ENCODE results near the gene SMIM28.

Gene SMIM28

GRCh38 chr6:138420356-138420755 lies 42.7 kb downstream of the SMIM28 start:
- Histone ChIP-seq H3K79me2 (ENCODE audit: insufficient read depth, low read length) (no peaks in the 10 kb centered on the region), H3F3A (ENCODE audit: insufficient read depth, low read length) (no peaks in the 10 kb centered on the region), H3K4me2 (ENCODE audit: low read length) (no peak overlapping the region), H3K27me3 (ENCODE audit: insufficient read depth, low read length) (no peaks in the 10 kb centered on the region), H3K4me3 (ENCODE audit: low read depth, low read length, poor library complexity, severe bottlenecking) (no peak overlapping the region), H3K9me3 (ENCODE audit: low read length) (no peaks in the 10 kb centered on the region), H4K20me1 (ENCODE audit: insufficient read depth, low read length) (no peaks in the 10 kb centered on the region), H3K36me3 (ENCODE audit: insufficient read depth, low read length) (no peaks in the 10 kb centered on the region), H3K9ac (ENCODE audit: low read length) (no peak overlapping the region), H3K4me1 (ENCODE audit: insufficient read depth, low read length, severe bottlenecking) (no peaks in the 10 kb centered on the region), H2AFZ (ENCODE audit: low read length) (no peak overlapping the region), H3K9me2 (ENCODE audit: low read depth, low read length) (no peaks in the 10 kb centered on the region), H3K27ac (ENCODE audit: low read depth, low read length, poor library complexity, severe bottlenecking) (no peak overlapping the region)
- no peak for TF ChIP-seq CTCF (IDR thresholded peaks at IDR 0.05; ENCODE audit: low read length)

- H3K4me2 ChIP-seq (ENCODE audit: low read length), result no peak overlapping the region
- no peaks in the 10 kb centered on the region for H3K27me3 ChIP-seq (ENCODE audit: insufficient read depth, low read length)
- no peaks in the 10 kb centered on the region for H3K79me2 ChIP-seq (ENCODE audit: insufficient read depth, low read length)
- H3K4me1 ChIP-seq (ENCODE audit: insufficient read depth, low read length, severe bottlenecking), result no peaks in the 10 kb centered on the region
- no peaks in the 10 kb centered on the region for H4K20me1 ChIP-seq (ENCODE audit: insufficient read depth, low read length)
- H2AFZ ChIP-seq (ENCODE audit: low read length), result no peak overlapping the region
- no peaks in the 10 kb centered on the region for H3K9me3 ChIP-seq (ENCODE audit: low read length)
- TF ChIP-seq CTCF (IDR thresholded peaks at IDR 0.05; ENCODE audit: low read length) (no peak), EZH2 (IDR thresholded peaks at IDR 0.05; ENCODE audit: borderline replicate concordance, low read length) (no peak)
- no peaks in the 10 kb centered on the region for H3K9me2 ChIP-seq (ENCODE audit: low read depth, low read length)
- no peaks in the 10 kb centered on the region for H3F3A ChIP-seq (ENCODE audit: insufficient read depth, low read length)
- no peak overlapping the region for H3K9ac ChIP-seq (ENCODE audit: low read length)
- H3K4me3 ChIP-seq (ENCODE audit: low read depth, low read length, poor library complexity, severe bottlenecking), result no peak overlapping the region
- H3K36me3 ChIP-seq (ENCODE audit: insufficient read depth, low read length), result no peaks in the 10 kb centered on the region
- H3K27ac ChIP-seq (ENCODE audit: low read depth, low read length, poor library complexity, severe bottlenecking), result no peak overlapping the region
Observed at GRCh38 chr6:138421089-138421488, 43.4 kb downstream of the SMIM28 start.

- no peak overlapping the region for H3K9ac ChIP-seq (ENCODE audit: low read length)
- no peaks in the 10 kb centered on the region for H3K9me3 ChIP-seq (ENCODE audit: low read length)
- no peak overlapping the region for H3K27ac ChIP-seq (ENCODE audit: low read depth, low read length, poor library complexity, severe bottlenecking)
- no peaks in the 10 kb centered on the region for H3K79me2 ChIP-seq (ENCODE audit: insufficient read depth, low read length)
- H3K36me3 ChIP-seq (ENCODE audit: insufficient read depth, low read length), result no peaks in the 10 kb centered on the region
- H3K4me3 ChIP-seq (ENCODE audit: low read depth, low read length, poor library complexity, severe bottlenecking), result no peak overlapping the region
- TF ChIP-seq EZH2 (IDR thresholded peaks at IDR 0.05; ENCODE audit: borderline replicate concordance, low read length) (no peak), CTCF (IDR thresholded peaks at IDR 0.05; ENCODE audit: low read length) (no peak)
- no peaks in the 10 kb centered on the region for H4K20me1 ChIP-seq (ENCODE audit: insufficient read depth, low read length)
- H3K4me2 ChIP-seq (ENCODE audit: low read length), result no peak overlapping the region
- no peaks in the 10 kb centered on the region for H3K9me2 ChIP-seq (ENCODE audit: low read depth, low read length)
- H3K27me3 ChIP-seq (ENCODE audit: insufficient read depth, low read length), result no peaks in the 10 kb centered on the region
- H3F3A ChIP-seq (ENCODE audit: insufficient read depth, low read length), result no peaks in the 10 kb centered on the region
- no peak overlapping the region for H2AFZ ChIP-seq (ENCODE audit: low read length)
- no peaks in the 10 kb centered on the region for H3K4me1 ChIP-seq (ENCODE audit: insufficient read depth, low read length, severe bottlenecking)
Observed at GRCh38 chr6:138421608-138422007, 43.9 kb downstream of the SMIM28 start.
